CD4-positive, alpha-beta T cell treated with Interleukin-21 for 1 hour (primary cell): ENCODE results near the gene COX6A1.

Source experiments
- DNase-seq: peaks from one replicate; pipeline ENCODE4 v3.0.0-alpha.2; 2020

Gene COX6A1

GRCh38 chr12:120437735-120438494, at the start of gene COX6A1:
Gene COX6A1, plus strand, starts transcription at chr12:120438113. Its CDS starts 14 bp downstream, at chr12:120438127.
- peak; percentile 99 for DNase-seq

GRCh38 chr12:120388691-120389481, 49.0 kb upstream of the COX6A1 start:
- DNase-seq: no peak

- no peak for DNase-seq
Measured at GRCh38 chr12:120390540-120391120, 47.3 kb upstream of the COX6A1 start.

GRCh38 chr12:120394483-120395367, 43.2 kb upstream of the COX6A1 start:
- no peak for DNase-seq

DNA sequence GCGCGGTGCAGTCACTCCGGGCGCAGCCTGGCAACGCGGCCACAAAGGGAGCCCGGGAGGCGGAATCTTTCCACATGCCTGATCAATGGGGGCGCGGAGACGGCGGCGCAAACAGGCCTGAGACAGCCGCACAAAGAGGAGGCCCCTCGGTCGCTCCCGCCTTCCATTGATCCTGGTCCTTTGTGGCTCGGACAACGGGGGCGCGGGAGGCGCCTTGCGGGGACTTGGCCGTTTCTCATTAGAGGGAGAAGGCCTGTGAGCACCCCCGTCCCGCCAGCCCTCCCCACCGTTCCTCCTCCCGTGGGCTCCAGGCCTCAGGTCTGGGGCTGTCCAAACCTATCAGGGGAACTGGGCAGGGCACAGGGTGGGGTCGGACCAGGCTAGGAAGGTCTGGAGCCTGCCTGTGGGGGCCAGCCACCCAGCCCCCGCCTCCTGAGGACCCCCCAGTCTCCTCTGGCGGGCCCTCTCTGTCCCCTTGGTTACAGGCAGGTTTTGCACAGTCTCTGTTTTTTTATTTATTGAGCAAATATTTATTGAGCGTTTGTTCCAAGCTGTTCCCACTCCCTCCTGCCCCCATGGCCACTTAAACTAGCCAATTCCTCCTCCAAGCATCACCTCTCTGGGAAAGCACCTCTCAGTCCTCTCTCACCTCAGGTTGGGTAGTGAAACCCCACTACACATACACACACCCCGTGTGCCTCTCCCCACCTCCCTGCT, 39.9 kb upstream of the COX6A1 start:
- DNase-seq: no peak

DNA sequence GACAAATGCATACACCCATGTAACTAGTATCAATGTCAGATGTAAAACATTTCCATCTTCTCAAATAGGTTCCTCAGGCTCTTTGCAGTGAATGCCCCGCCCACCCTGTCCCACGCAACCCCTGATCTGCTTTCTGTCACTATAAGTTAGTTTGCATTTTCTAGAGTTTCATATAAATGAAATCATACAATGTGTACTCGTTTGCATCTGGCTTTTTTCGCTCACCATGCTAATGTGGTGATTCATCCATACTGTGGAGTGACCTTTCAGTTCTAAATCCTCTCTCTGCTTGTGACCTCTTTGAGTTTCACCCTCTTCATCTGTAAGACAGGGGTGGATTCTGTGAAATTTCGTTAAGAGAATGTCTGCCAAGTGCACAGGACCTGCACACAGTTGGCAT, 38.4 kb upstream of the COX6A1 start:
- DNase-seq: no peak

GRCh38 chr12:120402217-120402616, 35.7 kb upstream of the COX6A1 start:
- DNase-seq: no peak

DNA sequence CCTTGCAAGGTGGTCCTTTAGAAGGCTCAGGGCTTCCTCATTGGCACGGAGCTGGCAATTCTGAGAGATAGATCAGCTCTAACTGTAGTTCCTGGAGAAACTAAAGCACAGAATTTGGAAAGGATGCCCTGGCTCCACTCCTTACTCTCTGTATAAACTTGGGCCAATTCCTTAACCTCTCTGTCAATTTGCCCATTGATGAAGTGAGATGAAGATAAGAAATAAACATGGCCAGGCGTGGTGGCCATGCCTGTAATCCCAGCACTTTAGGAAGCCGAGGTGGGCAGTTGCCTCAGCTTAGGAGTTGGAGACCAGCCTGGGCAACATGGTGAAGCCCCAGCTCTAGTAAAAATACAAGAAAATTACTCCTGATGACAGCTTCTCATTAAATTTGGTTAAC, 34.0 kb upstream of the COX6A1 start:
- no peak for DNase-seq

DNA sequence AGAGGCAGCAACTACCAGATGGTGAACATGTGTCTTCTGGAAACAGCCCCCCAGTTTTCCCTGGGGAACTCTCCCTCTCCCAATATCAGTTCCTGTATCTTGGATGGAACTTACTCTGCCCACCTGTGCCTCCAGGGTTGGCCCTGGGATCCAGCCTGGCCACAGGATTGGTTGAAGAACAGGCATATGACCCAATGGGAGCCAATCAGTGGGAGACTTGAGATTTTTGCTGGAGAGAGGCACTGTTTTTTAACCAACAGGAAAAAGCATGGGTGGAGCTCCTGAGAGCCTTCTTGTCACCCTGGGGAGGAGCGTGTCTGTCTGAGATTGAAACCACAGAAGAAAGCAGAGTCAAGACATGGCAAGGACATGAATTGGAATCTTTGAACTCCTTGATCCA, 33.6 kb upstream of the COX6A1 start:
- no peak for DNase-seq

- DNase-seq: no peak
Measured at GRCh38 chr12:120406069-120406468, 31.8 kb upstream of the COX6A1 start.

GRCh38 chr12:120406553-120406952, 31.4 kb upstream of the COX6A1 start:
- DNase-seq: no peak

DNA sequence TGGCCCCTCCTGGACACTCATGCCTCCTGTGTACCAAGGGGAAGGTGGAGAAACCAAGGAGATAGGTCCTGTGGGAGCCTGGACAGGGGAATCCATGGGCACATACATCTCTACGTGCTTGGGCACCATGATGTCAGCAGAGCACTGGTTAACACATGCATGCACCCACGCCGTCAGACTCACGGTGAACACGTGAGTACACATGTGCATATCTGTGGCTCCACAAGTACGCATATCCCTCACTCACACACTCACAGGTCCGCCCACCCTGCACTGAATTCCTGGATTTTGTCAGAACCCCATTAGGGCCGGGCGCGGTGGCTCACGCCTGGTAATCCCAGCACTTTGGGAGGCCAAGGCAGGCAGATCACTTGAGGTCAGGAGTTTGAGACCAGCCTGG, 29.1 kb upstream of the COX6A1 start:
- no peak for DNase-seq

- no peak for DNase-seq
Measured at GRCh38 chr12:120412421-120412820, 25.5 kb upstream of the COX6A1 start.

DNA sequence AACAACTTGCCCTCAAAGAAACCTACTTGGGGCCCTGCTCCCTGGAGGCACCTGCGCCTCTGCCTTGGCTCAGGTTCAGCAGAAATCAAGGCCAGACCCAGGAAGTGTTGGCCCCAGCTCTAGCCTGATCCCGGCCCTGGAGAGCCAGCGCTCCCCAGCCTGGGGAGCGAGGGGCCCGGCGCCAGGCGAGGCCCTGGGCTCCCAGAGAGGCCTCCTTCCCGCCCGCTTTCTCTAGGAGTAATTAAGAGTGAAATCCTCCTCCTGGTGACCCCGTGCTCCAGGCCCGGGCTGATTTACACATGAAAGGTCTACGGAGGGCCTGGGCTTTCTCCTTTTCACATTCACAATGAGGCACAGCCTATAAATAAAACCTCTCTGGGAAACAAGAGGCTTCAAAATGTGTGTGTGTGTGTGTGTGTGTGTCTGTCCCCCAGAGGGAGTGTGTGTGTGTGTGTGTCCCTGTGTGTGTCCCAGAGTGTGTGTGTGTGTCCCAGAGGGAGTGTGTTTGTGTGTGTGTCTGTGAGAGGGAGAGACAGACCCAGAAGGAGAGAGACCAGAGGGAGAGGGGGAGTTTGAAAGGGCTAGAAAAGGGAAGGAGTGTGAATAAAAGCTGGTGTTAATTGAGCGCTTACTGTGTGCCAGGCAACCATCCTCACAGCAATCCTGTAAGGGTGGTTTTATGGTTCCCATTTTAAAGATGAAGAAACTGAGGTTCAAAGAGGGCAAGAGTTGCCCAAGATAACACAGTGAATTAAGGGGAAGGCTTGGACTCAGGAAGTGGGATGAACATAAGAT, 23.8 kb upstream of the COX6A1 start:
- DNase-seq: no peak

DNA sequence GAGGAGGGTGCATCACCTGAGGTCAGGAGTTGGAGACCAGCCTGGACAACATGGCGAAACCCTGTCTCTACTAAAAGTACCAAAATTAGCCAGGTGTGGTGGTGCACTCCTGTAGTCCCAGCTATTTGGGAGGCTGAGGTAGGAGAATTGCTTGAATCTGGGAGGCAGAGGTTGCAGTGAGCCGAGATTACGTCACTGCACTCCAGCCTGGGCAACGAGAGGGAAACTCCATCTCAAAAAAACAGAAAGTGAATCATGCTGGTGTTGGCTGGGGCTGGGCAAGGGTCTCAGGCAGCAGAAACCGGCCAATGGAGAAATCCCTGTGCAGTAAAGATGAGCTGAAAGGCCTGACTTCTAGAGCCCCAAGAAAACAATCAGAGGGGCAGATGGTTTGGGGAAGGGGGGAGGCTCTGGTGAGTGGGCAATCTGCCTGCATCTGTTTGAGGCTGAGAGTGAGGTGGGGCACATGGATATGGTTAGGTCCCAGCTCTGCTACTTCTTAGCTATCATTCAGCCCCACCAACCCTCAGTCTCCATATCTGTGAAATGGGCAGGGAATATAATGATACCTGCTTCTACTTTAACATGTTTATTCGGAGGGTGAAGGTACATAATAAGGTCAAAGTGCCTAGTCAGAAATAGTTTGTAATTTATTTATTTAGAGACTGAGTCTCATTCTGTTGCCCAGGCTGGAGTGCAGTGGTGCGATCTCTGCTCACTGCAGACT, 21.3 kb upstream of the COX6A1 start:
- DNase-seq: no peak

DNA sequence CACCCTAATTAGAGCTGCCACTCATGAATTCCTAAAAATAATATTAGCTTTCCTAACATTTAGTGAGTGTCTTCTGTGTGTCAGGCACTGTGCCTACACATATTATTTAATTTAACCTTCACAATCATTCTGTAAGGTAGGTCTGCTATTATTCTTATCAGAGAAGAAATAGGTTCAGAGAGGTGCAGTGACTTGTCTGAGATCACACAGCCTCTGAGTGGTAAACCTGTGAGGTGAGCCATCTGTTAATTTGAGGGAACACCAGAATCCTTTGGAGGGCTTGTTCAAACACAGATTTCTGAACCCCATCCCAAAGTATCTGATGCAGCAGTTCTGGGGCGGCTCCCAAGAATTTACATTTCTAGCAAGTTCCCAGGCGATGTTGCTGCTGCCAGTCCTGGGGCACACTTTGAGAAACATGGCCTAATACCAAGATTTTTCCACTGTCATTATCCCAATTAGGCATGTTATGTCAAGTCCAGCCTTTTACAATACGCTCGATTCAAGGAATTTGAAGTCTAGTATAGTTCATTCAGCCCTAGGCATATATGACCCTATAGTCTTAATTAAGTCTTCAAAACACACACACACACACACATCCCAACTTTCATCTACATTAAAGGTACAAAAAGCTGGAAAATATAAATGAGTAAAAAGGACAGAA, 19.9 kb upstream of the COX6A1 start:
- no peak for DNase-seq

DNA sequence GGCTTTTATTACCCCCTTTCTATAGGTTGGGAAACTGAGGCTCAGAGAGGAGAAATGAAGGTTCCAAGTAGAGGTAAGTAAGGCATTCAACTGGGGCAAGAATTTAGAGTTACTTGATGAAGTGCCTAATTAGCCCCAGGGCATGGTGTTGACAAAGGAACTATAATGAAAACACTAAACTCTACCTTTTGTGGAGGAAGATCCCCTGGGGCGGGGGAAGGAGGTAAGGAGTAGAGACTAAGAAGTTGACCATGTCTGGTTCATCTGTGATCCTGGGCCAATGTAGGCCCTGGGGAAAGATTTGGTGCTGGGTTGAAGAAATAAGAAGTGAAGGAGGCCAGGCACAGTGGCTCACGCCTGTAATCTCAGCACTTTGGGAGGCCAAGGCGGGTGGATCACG, 16.2 kb upstream of the COX6A1 start:
- no peak for DNase-seq

- DNase-seq: no peak
Measured at GRCh38 chr12:120422892-120423456, 14.9 kb upstream of the COX6A1 start.

- no peak for DNase-seq
Measured at GRCh38 chr12:120425797-120426196, 12.1 kb upstream of the COX6A1 start.
